Kidney tubule cell (primary cell): ENCODE data around the gene FAM53C.

Experiments used
- DNase-seq: peaks from one replicate; pipeline ENCODE4 v3.0.0-alpha.2; 2018; ENCODE audit warnings: low spot score

The FAM53C gene

GRCh38 chr5:138391859-138392386 is 53.9 kb downstream of the FAM53C start:
- DNase-seq, result no peak
